GM10266 (cell line): ENCODE results near the gene KRTAP10-5.
"Not testable (repeated sequence)": the region's sequence is repeated elsewhere in the genome, so short reads cannot be mapped to it uniquely, and the experiment has no call there.

Experiments used
- DNase-seq: peaks from one replicate; pipeline ENCODE4 v3.0.0; 2012; ENCODE audit errors: extremely low spot score
- TF ChIP-seq, protein P1 (sequence below): IDR thresholded peaks from 2 replicates; pipeline ENCODE4 v1.5.1; 2012; ENCODE audit warnings: mild to moderate bottlenecking, low read depth; ENCODE audit not compliant: control insufficient read depth, insufficient read depth; ENCODE audit errors: missing control alignments

The KRTAP10-5 gene

DNA sequence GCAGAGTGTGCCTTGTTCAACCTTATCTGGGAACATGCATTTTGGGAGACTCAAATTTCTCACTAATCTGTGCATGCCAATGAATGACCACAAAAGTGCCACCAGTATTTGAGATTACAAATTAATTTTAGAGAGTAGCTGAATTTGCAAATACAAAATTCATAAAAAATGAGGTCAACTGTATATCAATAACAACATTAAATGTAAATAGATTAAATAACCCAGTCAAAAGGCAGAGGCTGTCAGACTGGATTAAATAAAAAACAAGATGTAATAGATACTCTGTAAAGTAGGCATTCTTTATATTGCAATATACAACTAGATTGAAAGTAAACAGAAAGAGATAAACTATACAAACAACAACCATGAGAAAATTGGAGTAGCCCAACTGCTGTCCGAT is 16.3 kb downstream of the KRTAP10-5 start:
- no peak for DNase-seq
- TF ChIP-seq, protein P1, sequence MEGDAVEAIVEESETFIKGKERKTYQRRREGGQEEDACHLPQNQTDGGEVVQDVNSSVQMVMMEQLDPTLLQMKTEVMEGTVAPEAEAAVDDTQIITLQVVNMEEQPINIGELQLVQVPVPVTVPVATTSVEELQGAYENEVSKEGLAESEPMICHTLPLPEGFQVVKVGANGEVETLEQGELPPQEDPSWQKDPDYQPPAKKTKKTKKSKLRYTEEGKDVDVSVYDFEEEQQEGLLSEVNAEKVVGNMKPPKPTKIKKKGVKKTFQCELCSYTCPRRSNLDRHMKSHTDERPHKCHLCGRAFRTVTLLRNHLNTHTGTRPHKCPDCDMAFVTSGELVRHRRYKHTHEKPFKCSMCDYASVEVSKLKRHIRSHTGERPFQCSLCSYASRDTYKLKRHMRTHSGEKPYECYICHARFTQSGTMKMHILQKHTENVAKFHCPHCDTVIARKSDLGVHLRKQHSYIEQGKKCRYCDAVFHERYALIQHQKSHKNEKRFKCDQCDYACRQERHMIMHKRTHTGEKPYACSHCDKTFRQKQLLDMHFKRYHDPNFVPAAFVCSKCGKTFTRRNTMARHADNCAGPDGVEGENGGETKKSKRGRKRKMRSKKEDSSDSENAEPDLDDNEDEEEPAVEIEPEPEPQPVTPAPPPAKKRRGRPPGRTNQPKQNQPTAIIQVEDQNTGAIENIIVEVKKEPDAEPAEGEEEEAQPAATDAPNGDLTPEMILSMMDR: no peak

DNA sequence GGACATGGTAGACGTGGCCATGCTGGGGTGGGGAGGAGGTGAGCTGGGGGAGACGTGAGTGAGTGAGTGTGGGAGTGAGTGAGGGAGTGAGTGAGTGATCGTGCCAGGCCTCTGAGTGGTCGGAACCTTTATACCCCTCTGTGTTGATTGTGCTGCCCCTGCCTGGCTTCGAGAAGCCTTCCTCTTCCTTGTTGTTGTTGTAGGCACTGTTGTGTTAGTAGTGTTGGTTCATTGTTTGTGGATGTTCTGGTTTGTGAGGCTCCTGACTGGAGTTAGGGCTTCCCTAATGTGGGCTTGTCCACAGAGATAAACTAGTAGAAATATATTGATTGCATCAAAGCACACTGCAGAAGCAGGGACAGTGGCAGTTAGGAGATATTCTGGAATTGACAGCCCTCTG is 21.7 kb downstream of the KRTAP10-5 start, which contains the start of gene KRTAP10-3:
TSS of gene KRTAP10-3 (minus strand) at position 101 of the 400 bp plus-strand sequence. CDS start at position 21, 80 bp downstream.
- DNase-seq: no peak
- TF ChIP-seq, protein P1: no peak

DNA sequence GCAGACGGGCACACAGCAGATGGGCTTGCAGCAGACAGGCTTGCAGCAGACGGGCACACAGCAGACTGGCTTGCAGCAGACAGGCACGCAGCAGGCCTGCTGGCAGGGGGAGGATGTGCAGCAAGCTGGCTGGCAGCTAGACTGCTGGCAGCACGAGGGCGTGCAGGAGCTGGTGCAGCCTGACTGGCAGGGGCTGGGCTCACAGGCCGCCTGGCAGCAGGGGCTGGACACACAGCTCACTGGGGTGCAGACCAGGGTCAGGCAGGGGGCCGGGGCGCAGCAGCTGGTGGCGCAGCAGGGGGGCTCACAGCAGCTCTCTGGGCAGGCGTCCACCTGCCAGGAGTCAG is 22.1 kb downstream of the KRTAP10-5 start:
- not testable (repeated sequence) for DNase-seq

DNA sequence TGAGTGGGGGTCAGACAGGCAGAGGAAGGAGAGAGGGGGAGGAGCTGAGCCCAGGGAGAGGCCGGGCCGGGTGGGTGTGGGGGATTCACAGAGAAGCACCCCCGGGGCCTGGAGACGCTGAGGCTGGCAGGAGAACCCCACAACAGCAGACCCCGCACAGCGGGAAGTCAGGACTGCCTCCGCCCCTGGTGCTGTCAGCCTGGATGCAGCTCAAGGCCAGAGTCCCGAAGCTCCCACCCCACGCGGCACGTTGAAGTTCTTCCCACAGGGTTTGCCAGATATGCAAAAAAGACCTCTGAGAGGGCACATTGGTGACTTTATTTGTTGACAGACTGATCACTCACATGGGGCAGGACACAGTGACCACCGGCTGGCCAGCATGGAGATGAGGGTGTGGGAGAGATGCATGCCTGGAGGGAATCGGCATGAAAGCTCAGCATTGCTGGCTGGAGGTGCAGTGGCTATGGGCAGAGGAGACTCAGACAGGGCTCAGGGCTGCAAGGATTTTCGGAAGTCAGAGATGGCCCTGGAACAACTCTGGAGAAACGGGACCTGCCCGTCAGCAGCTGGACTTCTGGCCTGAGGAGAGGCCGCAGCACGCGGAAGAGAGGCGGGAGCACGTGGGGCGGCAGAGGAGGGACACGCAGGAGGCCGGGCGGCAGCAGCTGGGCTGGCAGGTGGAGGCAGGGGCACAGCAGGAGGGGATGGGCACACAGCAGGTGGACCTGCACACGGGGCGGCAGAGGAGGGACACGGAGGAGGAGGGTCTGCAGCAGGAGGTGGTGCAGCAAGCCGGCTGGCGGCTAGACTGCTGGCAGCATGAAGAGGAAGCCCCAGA is 22.7 kb downstream of the KRTAP10-5 start:
- DNase-seq: no peak
- TF ChIP-seq, protein P1: no peak

DNA sequence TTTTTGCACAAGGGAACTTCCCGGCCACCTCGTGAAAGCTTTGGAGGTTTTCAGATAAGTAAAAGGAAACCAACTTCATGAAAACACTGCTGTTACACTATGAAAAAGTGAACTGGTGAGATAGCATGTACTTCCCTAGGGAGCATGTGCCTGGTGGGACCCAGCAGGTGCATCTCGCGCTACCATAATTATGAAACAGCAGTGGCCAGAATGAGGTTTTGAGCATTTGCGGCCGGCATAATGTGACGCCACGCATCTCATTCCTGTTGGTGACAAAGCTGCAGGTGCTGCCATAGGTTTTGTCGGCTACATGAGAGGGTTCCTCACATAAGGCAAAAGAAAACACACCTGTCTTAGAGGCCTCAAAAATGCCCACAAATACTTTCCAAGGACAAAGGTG is 23.5 kb downstream of the KRTAP10-5 start:
- no peak for DNase-seq
- TF ChIP-seq, protein P1: no peak

DNA sequence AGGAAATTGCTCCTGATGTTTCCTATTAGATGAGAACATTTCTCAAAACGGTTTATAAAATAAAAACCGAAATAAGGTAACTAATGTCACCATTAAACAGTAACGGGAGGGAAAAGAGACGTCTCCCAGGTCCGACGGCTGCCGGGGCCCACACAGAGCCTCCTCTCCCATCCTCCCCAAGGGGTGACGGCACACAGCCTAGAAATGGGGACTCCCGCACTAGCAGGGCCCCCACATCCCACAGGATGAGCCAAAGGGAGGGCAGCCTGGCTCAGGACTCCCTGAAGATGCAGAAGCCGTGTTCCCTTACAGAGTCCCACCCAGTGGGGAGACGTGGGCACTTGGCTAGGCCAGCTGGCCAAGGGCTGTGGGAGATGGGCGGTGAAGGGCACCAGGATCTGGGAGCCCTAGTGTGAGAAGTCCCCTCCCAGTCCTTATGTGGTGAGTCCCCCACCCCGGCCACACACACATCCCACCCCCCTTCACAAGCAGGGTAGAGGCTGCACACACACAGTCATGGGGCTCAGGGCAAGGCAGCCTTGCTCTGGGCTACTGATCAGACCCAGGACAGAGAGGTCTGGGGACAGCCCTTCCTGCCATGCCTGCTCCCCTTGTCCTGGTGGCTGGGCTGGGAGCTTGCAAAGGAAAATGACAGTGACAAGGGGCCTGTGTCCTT is 25.1 kb downstream of the KRTAP10-5 start:
- TF ChIP-seq, protein P1: no peak

DNA sequence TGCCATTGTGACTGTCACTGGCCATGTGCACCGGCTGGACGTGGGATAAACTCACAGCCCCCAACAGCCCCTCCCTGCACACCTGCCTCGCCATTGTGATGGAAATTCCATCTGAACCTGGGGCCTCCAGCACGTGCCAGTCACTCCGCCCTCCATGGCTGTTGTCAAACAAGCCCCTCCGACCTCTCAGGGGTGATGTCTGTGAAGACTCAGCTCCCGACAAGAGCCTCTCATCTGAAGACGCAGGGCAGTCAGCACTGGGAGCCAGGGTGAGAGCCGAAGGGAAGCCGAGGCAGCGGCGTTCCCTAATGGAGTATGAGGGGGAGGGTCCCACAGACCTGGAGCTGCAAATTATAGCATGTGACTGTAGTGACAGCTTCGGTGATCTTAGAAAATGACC is 27.7 kb downstream of the KRTAP10-5 start:
- no peak for DNase-seq

More for the DNA sequence above, 25.1 kb downstream of the KRTAP10-5 start:
- no peak for DNase-seq

More for the DNA sequence above, 27.7 kb downstream of the KRTAP10-5 start:
- TF ChIP-seq, protein P1: no peak
